Mesenteric fat pad (tissue), 1 donor: ENCODE results near the gene BCAS3. TPM values are rescaled to one million over a fixed set of nuclear protein-coding genes. Genes with fewer than 3 reads are reported as not detected.
"Not testable (repeated sequence)": the region's sequence is repeated elsewhere in the genome, so short reads cannot be mapped to it uniquely, and the experiment has no call there.

Source experiments
- DNase-seq: peaks from one replicate; pipeline ENCODE4 v3.0.0-alpha.2; 2020; ENCODE audit warnings: low spot score
- total RNA-seq: library from RNA; stranded (reverse); fragmentation: NEBNext Ultra II Directional; extraction: Animal tissue kit (Norgen Biotek cat#: 25700); gene quantifications from one replicate; pipeline ENCODE4 v1.2.1, GENCODE V29; 2021
- donor health status: DM: yes; HTN: yes; CAD: no.

BCAS3 gene
- total RNA-seq, 1 donor from 2014 or later = 20.8 TPM

DNA sequence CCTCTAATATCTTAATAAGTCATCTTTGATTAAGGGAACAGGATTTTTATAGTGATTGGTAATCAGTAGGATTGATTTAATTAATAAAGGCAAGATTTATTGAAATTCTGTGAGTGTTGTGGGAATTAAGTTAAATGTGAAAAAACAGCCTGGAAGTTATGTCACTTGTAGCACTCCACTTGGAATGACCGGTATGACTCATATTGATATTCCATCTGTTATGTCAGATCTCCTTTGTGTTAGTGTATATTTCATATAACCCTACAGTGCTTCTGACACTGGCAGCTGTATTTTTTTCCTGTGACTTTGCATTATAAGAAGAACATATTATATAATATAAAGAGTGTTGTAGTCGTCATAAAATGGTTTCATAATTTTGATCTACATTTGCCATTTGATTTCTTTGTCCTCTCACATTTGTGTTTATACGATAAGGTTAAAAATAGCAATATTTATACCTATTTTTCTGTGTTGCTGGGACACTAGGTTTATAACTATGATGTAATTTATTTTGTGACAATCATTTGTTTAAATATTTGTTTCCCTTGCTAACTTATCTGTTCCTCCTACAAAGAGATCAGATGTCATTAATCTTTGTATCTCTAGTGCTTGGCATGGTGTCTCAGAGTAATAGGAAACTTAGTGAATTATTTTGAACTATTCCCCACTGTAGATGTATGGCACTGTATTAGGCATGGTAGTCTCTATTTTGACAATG, 249.0 kb downstream of the BCAS3 start:
- DNase-seq = no peak

DNA sequence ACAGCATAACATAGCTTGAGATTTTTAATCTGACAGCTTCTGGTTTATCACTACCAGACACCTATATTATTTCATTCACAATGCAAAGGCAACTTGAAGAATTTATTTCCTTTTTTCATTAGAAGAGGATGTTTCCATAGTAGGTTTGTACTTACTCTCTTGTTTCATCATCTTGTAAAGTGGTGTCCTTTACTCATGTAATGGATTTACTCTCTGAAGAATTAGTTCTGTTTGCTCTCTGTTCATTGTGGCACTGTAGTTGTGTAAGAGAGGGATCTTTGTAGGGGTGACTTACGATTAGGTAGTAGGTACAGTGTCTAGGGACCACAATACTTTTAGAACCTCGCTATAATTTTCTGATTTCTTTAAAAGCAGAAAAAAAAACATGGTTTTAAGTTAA, 256.1 kb downstream of the BCAS3 start:
- no peak for DNase-seq

GRCh38 chr17:60934723-60935122, 257.1 kb downstream of the BCAS3 start:
- no peak for DNase-seq

GRCh38 chr17:60935991-60936390, 258.3 kb downstream of the BCAS3 start:
- DNase-seq = not testable (repeated sequence)

DNA sequence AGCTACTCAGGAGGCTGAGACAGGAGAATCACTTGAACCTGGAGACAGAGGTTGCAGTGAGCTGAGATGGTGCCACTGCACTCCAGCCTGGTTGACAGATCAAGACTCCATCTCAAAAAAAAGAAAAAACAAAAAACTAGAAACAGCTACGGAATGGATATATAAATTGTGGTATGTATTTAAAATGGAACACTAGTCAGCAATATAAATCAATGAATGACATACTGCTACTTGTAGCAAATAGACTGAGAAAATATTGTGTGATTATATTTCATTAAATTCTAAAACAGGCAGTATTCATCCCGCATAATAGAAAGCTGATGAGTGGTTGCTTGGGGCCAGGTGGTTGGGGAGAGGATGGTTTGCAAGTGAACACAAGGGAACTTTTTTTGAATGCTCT, 261.7 kb downstream of the BCAS3 start:
- DNase-seq = no peak

GRCh38 chr17:60941028-60941427, 263.4 kb downstream of the BCAS3 start:
- DNase-seq = no peak

DNA sequence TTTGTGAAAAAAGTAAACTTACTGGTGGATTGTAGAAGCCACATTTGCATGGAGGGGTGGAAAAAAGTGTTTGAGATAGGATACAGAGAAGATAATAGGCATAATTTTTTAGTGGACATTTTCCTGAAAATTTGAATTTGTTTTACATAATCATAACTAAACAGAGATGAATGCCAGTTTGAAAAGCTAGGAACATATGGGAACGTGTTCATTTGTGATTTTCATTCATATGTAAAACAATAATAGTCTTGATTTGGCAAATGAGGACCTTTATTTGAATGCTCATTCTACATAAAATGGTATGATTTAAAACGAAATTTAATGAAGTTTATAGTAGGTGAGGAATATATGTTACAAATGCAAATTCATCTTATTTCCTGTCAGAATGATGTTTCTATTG, 263.9 kb downstream of the BCAS3 start:
- DNase-seq = no peak

DNA sequence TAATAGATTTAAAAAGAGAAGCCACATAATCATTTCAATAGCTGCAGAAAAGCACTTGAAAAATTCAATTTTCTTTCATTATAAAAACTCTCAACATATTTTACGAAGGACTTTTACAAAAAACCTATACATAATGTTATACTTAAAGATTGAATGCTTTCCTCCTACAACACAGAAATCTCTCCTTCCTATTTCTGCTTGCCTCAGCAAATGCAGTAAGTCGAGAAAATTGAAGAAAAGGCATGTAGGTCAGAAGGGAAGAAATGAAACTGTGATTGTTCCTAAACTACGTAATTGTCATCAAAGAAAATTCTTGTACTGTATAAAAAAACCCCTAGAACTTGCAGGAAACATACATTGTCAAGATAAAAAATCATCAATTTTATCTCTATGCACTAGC, 267.1 kb downstream of the BCAS3 start:
- no peak for DNase-seq

- DNase-seq = no peak
Measured at GRCh38 chr17:60947100-60947499, 269.4 kb downstream of the BCAS3 start.

- DNase-seq = no peak
Measured at GRCh38 chr17:60947543-60947942, 269.9 kb downstream of the BCAS3 start.

- DNase-seq = no peak
Measured at GRCh38 chr17:60952747-60953146, 275.1 kb downstream of the BCAS3 start.

GRCh38 chr17:60959011-60959410, 281.4 kb downstream of the BCAS3 start:
- DNase-seq = no peak

GRCh38 chr17:60959696-60960095, 282.0 kb downstream of the BCAS3 start:
- DNase-seq = no peak

- DNase-seq = no peak
Measured at GRCh38 chr17:60960398-60961065, 282.9 kb downstream of the BCAS3 start.

- no peak for DNase-seq
Measured at GRCh38 chr17:60964160-60964559, 286.5 kb downstream of the BCAS3 start.

DNA sequence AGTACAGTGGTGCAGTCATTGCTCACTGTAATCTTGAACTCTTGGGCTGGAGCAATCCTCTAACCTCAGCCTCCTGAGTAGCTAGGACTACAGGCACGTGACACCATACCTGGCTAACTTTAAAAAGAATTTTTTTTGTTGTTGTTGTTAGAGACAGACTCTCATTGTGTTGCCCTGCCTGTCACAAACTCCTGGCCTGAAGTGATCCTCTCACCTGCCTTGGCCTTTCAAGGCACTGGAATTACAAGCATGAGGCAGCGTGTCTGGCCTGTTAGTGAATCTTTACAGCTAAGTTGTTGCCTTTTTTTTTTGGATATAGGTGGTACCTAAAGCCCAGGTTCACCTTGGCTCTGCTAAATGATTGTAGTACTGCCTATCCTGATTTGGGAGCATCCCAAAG, 290.6 kb downstream of the BCAS3 start:
- DNase-seq = no peak

DNA sequence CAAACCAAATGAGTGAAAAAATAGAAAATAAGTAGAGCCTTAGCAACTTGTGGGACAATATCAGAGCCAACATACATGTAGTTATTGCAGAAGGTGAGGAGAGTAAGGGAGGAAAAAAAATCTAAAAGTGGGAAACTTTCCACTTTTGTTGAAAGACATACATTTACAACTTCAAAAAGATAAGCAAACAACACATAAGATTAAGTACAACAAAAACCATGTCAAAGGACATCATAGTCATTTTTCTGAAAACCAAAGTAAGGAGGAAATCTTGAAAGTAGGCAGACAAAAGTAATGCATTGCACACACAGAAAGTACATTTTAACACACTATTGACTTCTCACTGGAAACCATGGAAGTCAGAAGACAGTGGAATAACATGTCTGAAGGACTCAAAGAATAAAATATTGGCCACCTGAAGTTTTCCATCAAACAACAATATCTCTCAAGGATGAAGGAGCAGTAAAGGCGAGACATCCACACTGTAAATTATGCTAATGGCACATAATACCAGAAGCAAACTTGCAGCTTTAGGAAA, 291.9 kb downstream of the BCAS3 start:
- no peak for DNase-seq

DNA sequence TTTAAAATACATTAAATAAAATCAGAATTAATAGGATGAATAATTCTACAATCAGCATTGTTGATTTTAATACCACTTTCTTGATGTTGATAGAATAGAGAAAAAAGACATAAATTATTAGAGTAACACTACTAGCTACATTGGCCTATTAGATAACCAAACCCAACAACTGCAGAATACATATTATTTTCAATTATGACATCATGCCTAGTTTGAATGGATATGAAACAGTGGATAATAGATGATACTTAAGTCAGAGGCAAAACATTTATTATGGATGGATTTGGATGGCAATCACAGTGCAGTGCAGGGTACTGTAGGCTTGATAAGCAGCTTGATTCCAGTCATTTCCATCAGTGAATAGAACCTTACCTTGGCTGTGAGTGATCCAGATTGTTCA, 293.1 kb downstream of the BCAS3 start:
- no peak for DNase-seq

DNA sequence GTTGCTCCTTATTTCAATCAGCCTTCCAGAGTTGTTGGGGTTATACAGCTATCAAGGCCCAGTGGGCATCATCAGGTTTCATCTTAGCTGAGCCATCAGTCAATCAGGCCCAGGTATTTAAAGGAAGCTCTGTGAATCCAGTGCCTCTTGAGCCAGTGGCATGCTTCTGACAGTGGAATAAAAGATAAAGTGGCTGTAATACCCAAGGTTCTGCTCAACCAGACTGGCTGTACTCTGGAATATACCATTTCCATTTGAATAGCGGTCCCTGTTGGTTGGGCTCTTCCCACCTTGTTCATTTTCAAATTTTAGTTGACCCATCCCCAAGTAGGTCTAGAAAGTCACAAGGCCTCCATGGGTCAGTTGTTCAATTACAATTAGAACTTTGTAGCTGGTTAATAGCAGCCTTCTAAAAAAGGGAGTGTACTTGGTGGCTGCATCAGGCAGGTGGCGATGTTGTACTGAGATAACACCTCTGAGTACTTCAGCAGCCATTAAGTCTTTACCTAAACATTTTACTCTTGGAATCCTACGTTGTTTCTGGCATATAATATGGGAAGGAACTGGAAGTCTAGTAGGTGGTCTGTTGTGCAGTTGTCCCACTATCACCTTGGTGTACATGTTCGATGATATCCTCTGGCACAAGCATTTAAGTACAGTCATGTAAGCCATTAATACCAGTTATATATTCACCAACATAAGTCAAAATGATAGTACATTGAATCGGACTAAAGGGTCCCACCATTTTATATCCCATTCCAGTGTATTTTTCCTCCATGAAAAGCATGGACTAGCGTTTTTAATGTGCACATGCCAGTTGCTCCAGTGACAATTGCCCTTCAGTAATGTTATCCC, 294.1 kb downstream of the BCAS3 start:
- DNase-seq = no peak

GRCh38 chr17:60976861-60977260, 299.2 kb downstream of the BCAS3 start:
- DNase-seq = not testable (repeated sequence)

- no peak for DNase-seq
Measured at GRCh38 chr17:60989379-60989778, 311.7 kb downstream of the BCAS3 start.

DNA sequence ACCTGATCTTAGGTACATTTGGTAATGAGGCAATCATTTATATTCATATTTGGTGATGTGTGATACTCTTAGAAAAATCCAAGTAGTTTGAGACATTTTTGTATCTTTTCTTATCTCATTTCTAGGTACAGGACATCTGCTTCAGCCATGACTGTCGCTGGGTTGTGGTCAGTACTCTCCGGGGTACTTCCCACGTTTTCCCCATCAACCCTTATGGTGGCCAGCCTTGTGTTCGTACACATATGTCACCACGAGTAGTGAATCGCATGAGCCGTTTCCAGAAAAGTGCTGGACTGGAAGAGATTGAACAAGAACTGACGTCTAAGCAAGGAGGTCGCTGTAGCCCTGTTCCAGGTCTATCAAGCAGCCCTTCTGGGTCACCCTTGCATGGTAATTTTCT, 312.2 kb downstream of the BCAS3 start:
- DNase-seq = no peak
